ENCODE measurements around the gene TBC1D2B. TPM values are rescaled to one million over a fixed set of nuclear protein-coding genes. Genes with fewer than 3 reads are reported as not detected.
"Not testable (repeated sequence)": the region's sequence is repeated elsewhere in the genome, so short reads cannot be mapped to it uniquely, and the experiment has no call there.

The TBC1D2B gene
- total RNA-seq, 1 experiment from 2014 or later, result 50.0 TPM

GRCh38 chr15:77980098-77980497 is 97.4 kb downstream of the TBC1D2B start:
- H3K4me1 Mint-ChIP-seq (ENCODE audit: low read depth, unreplicated experiment), result peaks cover 13% of the 10 kb centered on the region

GRCh38 chr15:77979157-77979556 is 98.4 kb downstream of the TBC1D2B start:
- intact Hi-C loops (cut with micrococcal nuclease; ENCODE audit: unreplicated experiment), result loop anchor here (10.0 kb wide), 1 partner anchor 796 kb away; no protein-coding TSS in a partner anchor
- H3K4me3 Mint-ChIP-seq (ENCODE audit: low read depth, unreplicated experiment); H3K36me3 Mint-ChIP-seq (ENCODE audit: insufficient read depth, unreplicated experiment); CTCF ChIA-PET; H3K27ac Mint-ChIP-seq (ENCODE audit: unreplicated experiment); H3K9me3 Mint-ChIP-seq (ENCODE audit: low read depth, unreplicated experiment); BruUV-seq (replicated peaks); DNase-seq: not testable (repeated sequence)
- Mint-ChIP-seq H3K4me1 (ENCODE audit: low read depth, unreplicated experiment) (peaks cover 11% of the 10 kb centered on the region), H3K27me3 (ENCODE audit: unreplicated experiment) (peaks cover 25% of the 10 kb centered on the region)

More at GRCh38 chr15:77980098-77980497, 97.4 kb downstream of the TBC1D2B start:
- DNase-seq, result no peak
- no peak for TF ChIP-seq CTCF (IDR thresholded peaks at IDR 0.05; ENCODE audit: unreplicated experiment)
- intact Hi-C loops (cut with micrococcal nuclease; ENCODE audit: unreplicated experiment), result no loop called here
- Mint-ChIP-seq H3K27ac (ENCODE audit: unreplicated experiment) (no peak overlapping the region), H3K27me3 (ENCODE audit: unreplicated experiment) (peaks cover 26% of the 10 kb centered on the region), H3K36me3 (ENCODE audit: insufficient read depth, unreplicated experiment) (no peaks in the 10 kb centered on the region), H3K4me3 (ENCODE audit: low read depth, unreplicated experiment) (no peak overlapping the region), H3K9me3 (ENCODE audit: low read depth, unreplicated experiment) (no peaks in the 10 kb centered on the region)
- no TSS peak for BruUV-seq (replicated peaks)
- CTCF ChIA-PET, result no interaction called here

- not testable (repeated sequence) for BruUV-seq (replicated peaks); H3K36me3 Mint-ChIP-seq (ENCODE audit: insufficient read depth, unreplicated experiment); H3K27ac Mint-ChIP-seq (ENCODE audit: unreplicated experiment)
Measured at GRCh38 chr15:77978759-77979145, 98.8 kb downstream of the TBC1D2B start.

GRCh38 chr15:77977903-77978758 is 99.4 kb downstream of the TBC1D2B start:
- DNase-seq; H3K36me3 Mint-ChIP-seq (ENCODE audit: insufficient read depth, unreplicated experiment); BruUV-seq (replicated peaks); H3K4me3 Mint-ChIP-seq (ENCODE audit: low read depth, unreplicated experiment); H3K4me1 Mint-ChIP-seq (ENCODE audit: low read depth, unreplicated experiment); H3K9me3 Mint-ChIP-seq (ENCODE audit: low read depth, unreplicated experiment); H3K27ac Mint-ChIP-seq (ENCODE audit: unreplicated experiment): not testable (repeated sequence)
- CTCF ChIA-PET, result interaction anchor here (0.6 kb wide), 1 partner anchor 836 kb away, joined by 3 read pairs; no protein-coding TSS in a partner anchor
- intact Hi-C loops (cut with micrococcal nuclease; ENCODE audit: unreplicated experiment), result loop anchor here (10.0 kb wide), 1 partner anchor 797 kb away; no protein-coding TSS in a partner anchor
- H3K27me3 Mint-ChIP-seq (ENCODE audit: unreplicated experiment), result peaks cover 15% of the 10 kb centered on the region

More at GRCh38 chr15:77978759-77979145, 98.8 kb downstream of the TBC1D2B start:
- H3K9me3 Mint-ChIP-seq (ENCODE audit: low read depth, unreplicated experiment); H3K4me3 Mint-ChIP-seq (ENCODE audit: low read depth, unreplicated experiment); CTCF ChIA-PET; H3K4me1 Mint-ChIP-seq (ENCODE audit: low read depth, unreplicated experiment); DNase-seq: not testable (repeated sequence)
- intact Hi-C loops (cut with micrococcal nuclease; ENCODE audit: unreplicated experiment), result loop anchor here (10.0 kb wide), 1 partner anchor 796 kb away; no protein-coding TSS in a partner anchor
- peaks cover 21% of the 10 kb centered on the region for H3K27me3 Mint-ChIP-seq (ENCODE audit: unreplicated experiment)

GRCh38 chr15:77976760-77977525 is 100.6 kb downstream of the TBC1D2B start:
- H3K27me3 Mint-ChIP-seq (ENCODE audit: unreplicated experiment); BruUV-seq (replicated peaks); H3K9me3 Mint-ChIP-seq (ENCODE audit: low read depth, unreplicated experiment); DNase-seq; H3K36me3 Mint-ChIP-seq (ENCODE audit: insufficient read depth, unreplicated experiment); CTCF ChIA-PET; H3K4me3 Mint-ChIP-seq (ENCODE audit: low read depth, unreplicated experiment); H3K27ac Mint-ChIP-seq (ENCODE audit: unreplicated experiment); H3K4me1 Mint-ChIP-seq (ENCODE audit: low read depth, unreplicated experiment): not testable (repeated sequence)
- intact Hi-C loops (cut with micrococcal nuclease; ENCODE audit: unreplicated experiment), result loop anchor here (10.0 kb wide), 1 partner anchor 798 kb away; no protein-coding TSS in a partner anchor

GRCh38 chr15:77976095-77976450 is 101.4 kb downstream of the TBC1D2B start:
- CTCF ChIA-PET; H3K4me1 Mint-ChIP-seq (ENCODE audit: low read depth, unreplicated experiment): not testable (repeated sequence)
- intact Hi-C loops (cut with micrococcal nuclease; ENCODE audit: unreplicated experiment), result loop anchor here (10.0 kb wide), 1 partner anchor 799 kb away; no protein-coding TSS in a partner anchor

More at GRCh38 chr15:77976095-77976450, 101.4 kb downstream of the TBC1D2B start:
- H3K27me3 Mint-ChIP-seq (ENCODE audit: unreplicated experiment); DNase-seq; H3K36me3 Mint-ChIP-seq (ENCODE audit: insufficient read depth, unreplicated experiment); BruUV-seq (replicated peaks); H3K4me3 Mint-ChIP-seq (ENCODE audit: low read depth, unreplicated experiment); H3K9me3 Mint-ChIP-seq (ENCODE audit: low read depth, unreplicated experiment); H3K27ac Mint-ChIP-seq (ENCODE audit: unreplicated experiment): not testable (repeated sequence)
